ENCODE measurements around the gene DOCK4. TPM values are rescaled to one million over a fixed set of nuclear protein-coding genes. Genes with fewer than 3 reads are reported as not detected.

Gene DOCK4
- total RNA-seq, 1 donor from 2014 or later, result 100 TPM

GRCh38 chr7:111821046-111821445 is 385.2 kb downstream of the DOCK4 start:
- H3K27me3 ChIP-seq, result no peaks in the 10 kb centered on the region
- H3K36me3 ChIP-seq, result peaks cover 30% of the 10 kb centered on the region
- H3K4me1 ChIP-seq, result no peaks in the 10 kb centered on the region
- TF ChIP-seq CTCF (IDR thresholded peaks at IDR 0.05), result no peak
- ATAC-seq, result no peak
- no peak for DNase-seq
- intact Hi-C loops (cut with DNase I), result no loop called here
- H3K9me3 ChIP-seq, result no peaks in the 10 kb centered on the region
- H3K27ac ChIP-seq, result no peak overlapping the region
- no peak overlapping the region for H3K4me3 ChIP-seq

- DNase-seq, result no peak
- TF ChIP-seq CTCF (IDR thresholded peaks at IDR 0.05), result no peak
- Histone ChIP-seq H3K36me3 (peaks cover 30% of the 10 kb centered on the region), H3K4me3 (no peak overlapping the region), H3K27me3 (no peaks in the 10 kb centered on the region), H3K9me3 (no peaks in the 10 kb centered on the region), H3K4me1 (no peaks in the 10 kb centered on the region), H3K27ac (no peak overlapping the region)
- no peak for ATAC-seq
- intact Hi-C loops (cut with DNase I), result no loop called here
These were observed 385.6 kb downstream of the DOCK4 start for GRCh38 chr7:111820621-111821020.

- intact Hi-C loops (cut with DNase I), result no loop called here
- H3K27me3 ChIP-seq, result no peaks in the 10 kb centered on the region
- no peaks in the 10 kb centered on the region for H3K9me3 ChIP-seq
These were observed 386.1 kb downstream of the DOCK4 start for GRCh38 chr7:111820121-111820520.

GRCh38 chr7:111815354-111815753 is 390.8 kb downstream of the DOCK4 start:
- no peak for DNase-seq
- no peak for ATAC-seq
- H3K27me3 ChIP-seq, result no peaks in the 10 kb centered on the region
- TF ChIP-seq CTCF (IDR thresholded peaks at IDR 0.05), result no peak
- no peaks in the 10 kb centered on the region for H3K4me1 ChIP-seq
- peaks cover 20% of the 10 kb centered on the region for H3K36me3 ChIP-seq
- no peak overlapping the region for H3K4me3 ChIP-seq
- intact Hi-C loops (cut with DNase I), result no loop called here
- H3K9me3 ChIP-seq, result no peaks in the 10 kb centered on the region
- H3K27ac ChIP-seq, result no peak overlapping the region

More at GRCh38 chr7:111820121-111820520, 386.1 kb downstream of the DOCK4 start:
- no peak overlapping the region for H3K4me3 ChIP-seq
- H3K27ac ChIP-seq, result no peak overlapping the region
- no peak for ATAC-seq
- peaks cover 30% of the 10 kb centered on the region for H3K36me3 ChIP-seq
- TF ChIP-seq CTCF (IDR thresholded peaks at IDR 0.05), result no peak
- no peak for DNase-seq
- no peaks in the 10 kb centered on the region for H3K4me1 ChIP-seq

GRCh38 chr7:111813306-111813705 is 392.9 kb downstream of the DOCK4 start:
- no peaks in the 10 kb centered on the region for H3K4me1 ChIP-seq
- H3K27me3 ChIP-seq, result no peaks in the 10 kb centered on the region
- no peaks in the 10 kb centered on the region for H3K9me3 ChIP-seq
- ATAC-seq, result no peak
- no peak for TF ChIP-seq CTCF (IDR thresholded peaks at IDR 0.05)
- intact Hi-C loops (cut with DNase I), result no loop called here
- no peak overlapping the region for H3K4me3 ChIP-seq
- no peak overlapping the region for H3K27ac ChIP-seq
- peaks cover 35% of the 10 kb centered on the region for H3K36me3 ChIP-seq
- no peak for DNase-seq

- no peak overlapping the region for H3K4me3 ChIP-seq
- no peaks in the 10 kb centered on the region for H3K9me3 ChIP-seq
- H3K36me3 ChIP-seq, result peaks cover 39% of the 10 kb centered on the region
- no peaks in the 10 kb centered on the region for H3K4me1 ChIP-seq
- no peak for DNase-seq
- no peak for ATAC-seq
- intact Hi-C loops (cut with DNase I), result no loop called here
- H3K27me3 ChIP-seq, result no peaks in the 10 kb centered on the region
- no peak overlapping the region for H3K27ac ChIP-seq
- no peak for TF ChIP-seq CTCF (IDR thresholded peaks at IDR 0.05)
These were observed 400.0 kb downstream of the DOCK4 start for GRCh38 chr7:111806232-111806631.

Measured in upper lobe of right lung (tissue), 1 donor.